Testis (tissue), 3 donors: ENCODE data around the gene DGKB. TPM values are rescaled to one million over a fixed set of nuclear protein-coding genes. Genes with fewer than 3 reads are reported as not detected.

Source experiments
- DNase-seq: peaks from one replicate; pipeline ENCODE4 v3.0.0-alpha.2; 2019
- H3K27ac ChIP-seq, 2 donors: fragments of 200-600 bp; sonication (generic); one replicate each; pipeline ENCODE4 v1.5.1; 2019
- H3K27me3 ChIP-seq: fragments of 200-600 bp; sonication (generic); one replicate; pipeline ENCODE4 v1.5.1; 2019
- H3K36me3 ChIP-seq: fragments of 200-600 bp; sonication (generic); one replicate; pipeline ENCODE4 v1.5.1; 2017; ENCODE audit warnings: low read depth; ENCODE audit errors: missing control alignments
- H3K4me1 ChIP-seq: fragments of 200-600 bp; sonication (generic); one replicate; pipeline ENCODE4 v1.5.1; 2019
- H3K4me3 ChIP-seq, 2 donors: fragments of 200-600 bp; sonication (generic); one replicate each; pipeline ENCODE4 v1.5.1; 2017 to 2019
- H3K9me3 ChIP-seq: fragments of 200-600 bp; sonication (generic); one replicate; pipeline ENCODE4 v1.5.1; 2017
- CTCF ChIP-seq, 3 experiments: fragments of 450-650 bp in 2 of 3; fragments of 200-600 bp in 1 of 3; sonication (generic) in 1 of 3; IDR thresholded peaks; one replicate each; pipeline ENCODE4 v1.5.1; 2016 to 2019; ENCODE audit warnings: antibody characterized with exemption in 3 of 3, mild to moderate bottlenecking in 2 of 3, moderate library complexity in 1 of 3
- POLR2A ChIP-seq: fragments of 450-650 bp; IDR thresholded peaks from one replicate; pipeline ENCODE4 v1.6.1; 2017; ENCODE audit warnings: antibody characterized with exemption, mild to moderate bottlenecking, moderate library complexity
- WGBS, 2 donors: methylation state at CpG; one replicate each; pipeline ENCODE4 v1.1.5; 2018; 5-methylcytosine and 5-hydroxymethylcytosine counted together
- intact Hi-C: fragments of 100-400 bp; cut with DNase I; formaldehyde crosslinking; loops from one replicate; pipeline ENCODE4 v1.15.1; 2023; ENCODE audit warnings: low total_unique reads
- polyA plus RNA-seq: library from polyadenylated mRNA; stranded (reverse); fragments of 350-450 nt; fragmentation: Illumina TruSeq; extraction: RNeasy Lipid Tissue Mini Kit (QIAGEN cat#74804); gene quantifications from one replicate; pipeline ENCODE4 v1.2.3, GENCODE V29; 2014; ENCODE audit warnings: low read depth, low replicate concordance; ENCODE audit not compliant: insufficient read depth
- total RNA-seq, 2 donors: library from RNA; depleted of rRNA; stranded (reverse); fragments of >200 nt; gene quantifications; one replicate each; pipeline ENCODE4 v1.2.3, GENCODE V29; 2016

Gene DGKB
- total and polyA plus RNA-seq, 3 donors from 2014 or later: 0.17 to 1.1 (median 0.55) TPM

- no peak for DNase-seq
- Histone ChIP-seq H3K27ac (no peak overlapping the region), H3K36me3 (no peaks in the 10 kb centered on the region), H3K27me3 (no peaks in the 10 kb centered on the region), H3K9me3 (no peaks in the 10 kb centered on the region), H3K4me1 (no peaks in the 10 kb centered on the region), H3K4me3 (no peak overlapping the region)
- intact Hi-C loops: no loop called here
- WGBS, 2 donors: 76 to 78% methylated on average over 4 of the region's 4 CpGs
- no peak for TF ChIP-seq POLR2A
- no peak for TF ChIP-seq CTCF (IDR thresholded peaks at IDR 0.05)
These were observed 3.2 kb upstream of the DGKB start for GRCh38 chr7:14905764-14906163.

- H3K27me3 ChIP-seq: no peaks in the 10 kb centered on the region
- intact Hi-C loops: no loop called here
- no peaks in the 10 kb centered on the region for H3K4me1 ChIP-seq
- no peaks in the 10 kb centered on the region for H3K36me3 ChIP-seq
- no peak overlapping the region for H3K4me3 ChIP-seq
- no peaks in the 10 kb centered on the region for H3K9me3 ChIP-seq
- no peak for DNase-seq
- no peak for TF ChIP-seq POLR2A
- TF ChIP-seq CTCF (IDR thresholded peaks at IDR 0.05): no peak
- WGBS, 2 donors: 72 to 88% methylated on average over 4 of the region's 4 CpGs
- no peak overlapping the region for H3K27ac ChIP-seq
These were observed 2.5 kb downstream of the DGKB start for GRCh38 chr7:14900051-14900450.

GRCh38 chr7:14899030-14899429 is 3.5 kb downstream of the DGKB start:
- H3K36me3 ChIP-seq: no peaks in the 10 kb centered on the region
- intact Hi-C loops: no loop called here
- H3K9me3 ChIP-seq: no peaks in the 10 kb centered on the region
- no peak for DNase-seq
- H3K4me1 ChIP-seq: no peaks in the 10 kb centered on the region
- 79 to 82% methylated on average over 3 of the region's 3 CpGs for WGBS, 2 donors
- TF ChIP-seq CTCF (IDR thresholded peaks at IDR 0.05) (no peak), POLR2A (no peak)
- H3K27ac ChIP-seq: no peak overlapping the region
- H3K4me3 ChIP-seq: no peak overlapping the region
- no peaks in the 10 kb centered on the region for H3K27me3 ChIP-seq

- DNase-seq: no peak
- Histone ChIP-seq H3K27ac (no peak overlapping the region), H3K36me3 (no peaks in the 10 kb centered on the region), H3K4me3 (no peak overlapping the region), H3K27me3 (no peaks in the 10 kb centered on the region), H3K9me3 (no peaks in the 10 kb centered on the region), H3K4me1 (no peaks in the 10 kb centered on the region)
- TF ChIP-seq POLR2A (no peak), CTCF (IDR thresholded peaks at IDR 0.05) (no peak)
- intact Hi-C loops: no loop called here
- 96 to 99% methylated on average over 2 of the region's 2 CpGs for WGBS, 2 donors
These were observed 6.1 kb downstream of the DGKB start for GRCh38 chr7:14896461-14896860.

- H3K36me3 ChIP-seq: no peaks in the 10 kb centered on the region
- no peak for DNase-seq
- H3K27ac ChIP-seq: no peak overlapping the region
- no peak overlapping the region for H3K4me3 ChIP-seq
- no peaks in the 10 kb centered on the region for H3K4me1 ChIP-seq
- intact Hi-C loops: no loop called here
- no peaks in the 10 kb centered on the region for H3K9me3 ChIP-seq
- TF ChIP-seq CTCF (IDR thresholded peaks at IDR 0.05) (no peak), POLR2A (no peak)
- no peaks in the 10 kb centered on the region for H3K27me3 ChIP-seq
These were observed 7.7 kb downstream of the DGKB start for GRCh38 chr7:14894826-14895225.
